Measurements from ENCODE around the gene SYNPO.

The SYNPO gene

GRCh38 chr5:150607991-150608390, 32.5 kb upstream of the SYNPO start:
- H3K4me2 ChIP-seq, result no peak overlapping the region
- H3K27ac ChIP-seq, result no peak overlapping the region
- no peaks in the 10 kb centered on the region for H3K27me3 ChIP-seq (ENCODE audit: insufficient read depth, low read depth)
- TF ChIP-seq CTCF (conservative IDR thresholded peaks at IDR 0.05; ENCODE audit: low read depth, low read length), result no peak
- H2AFZ ChIP-seq (ENCODE audit: low read depth), result no peak overlapping the region
- peaks cover 16% of the 10 kb centered on the region for H3K4me1 ChIP-seq (ENCODE audit: low read depth, poor library complexity, severe bottlenecking)
- no peaks in the 10 kb centered on the region for H3K36me3 ChIP-seq (ENCODE audit: insufficient read depth)
- no peak overlapping the region for H3K9ac ChIP-seq
- H4K20me1 ChIP-seq (ENCODE audit: insufficient read depth), result no peaks in the 10 kb centered on the region
- H3K4me3 ChIP-seq (IDR thresholded peaks at IDR 0.05; ENCODE audit: insufficient read depth, low read depth, low read length), result no peak overlapping the region
- H3K79me2 ChIP-seq (ENCODE audit: insufficient read depth, low read depth), result no peaks in the 10 kb centered on the region

DNA sequence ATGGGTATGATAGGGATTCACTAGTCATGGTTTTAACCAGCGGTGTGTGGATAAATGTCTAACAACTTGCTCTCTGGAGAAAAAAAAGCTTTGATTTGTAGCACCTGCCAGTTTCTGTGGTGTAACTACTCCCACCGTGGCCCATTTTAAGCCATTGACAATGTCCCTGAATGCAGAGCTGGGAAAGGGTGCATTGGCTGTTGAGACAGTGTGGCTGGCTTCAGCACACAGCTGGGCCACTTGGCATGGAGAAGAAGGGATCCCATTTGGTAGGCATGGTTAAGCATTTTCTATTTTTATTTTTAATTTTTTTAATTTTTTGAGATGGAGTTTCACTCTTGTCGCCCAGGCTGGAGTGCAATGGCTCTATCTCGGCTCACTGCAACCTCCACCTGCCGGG, 31.5 kb upstream of the SYNPO start:
- H3K79me2 ChIP-seq (ENCODE audit: insufficient read depth, low read depth), result no peaks in the 10 kb centered on the region
- no peak overlapping the region for H3K4me3 ChIP-seq (IDR thresholded peaks at IDR 0.05; ENCODE audit: insufficient read depth, low read depth, low read length)
- no peak overlapping the region for H2AFZ ChIP-seq (ENCODE audit: low read depth)
- H3K27ac ChIP-seq, result 0 out of 2 replicates have a peak overlapping the region, but pooled peaks have one; percentile 11
- H3K36me3 ChIP-seq (ENCODE audit: insufficient read depth), result no peaks in the 10 kb centered on the region
- no peak overlapping the region for H3K9ac ChIP-seq
- no peaks in the 10 kb centered on the region for H3K27me3 ChIP-seq (ENCODE audit: insufficient read depth, low read depth)
- H3K4me2 ChIP-seq, result no peak overlapping the region
- H4K20me1 ChIP-seq (ENCODE audit: insufficient read depth), result no peaks in the 10 kb centered on the region
- no peak for TF ChIP-seq CTCF (conservative IDR thresholded peaks at IDR 0.05; ENCODE audit: low read depth, low read length)
- H3K4me1 ChIP-seq (ENCODE audit: low read depth, poor library complexity, severe bottlenecking), result peaks cover 16% of the 10 kb centered on the region

DNA sequence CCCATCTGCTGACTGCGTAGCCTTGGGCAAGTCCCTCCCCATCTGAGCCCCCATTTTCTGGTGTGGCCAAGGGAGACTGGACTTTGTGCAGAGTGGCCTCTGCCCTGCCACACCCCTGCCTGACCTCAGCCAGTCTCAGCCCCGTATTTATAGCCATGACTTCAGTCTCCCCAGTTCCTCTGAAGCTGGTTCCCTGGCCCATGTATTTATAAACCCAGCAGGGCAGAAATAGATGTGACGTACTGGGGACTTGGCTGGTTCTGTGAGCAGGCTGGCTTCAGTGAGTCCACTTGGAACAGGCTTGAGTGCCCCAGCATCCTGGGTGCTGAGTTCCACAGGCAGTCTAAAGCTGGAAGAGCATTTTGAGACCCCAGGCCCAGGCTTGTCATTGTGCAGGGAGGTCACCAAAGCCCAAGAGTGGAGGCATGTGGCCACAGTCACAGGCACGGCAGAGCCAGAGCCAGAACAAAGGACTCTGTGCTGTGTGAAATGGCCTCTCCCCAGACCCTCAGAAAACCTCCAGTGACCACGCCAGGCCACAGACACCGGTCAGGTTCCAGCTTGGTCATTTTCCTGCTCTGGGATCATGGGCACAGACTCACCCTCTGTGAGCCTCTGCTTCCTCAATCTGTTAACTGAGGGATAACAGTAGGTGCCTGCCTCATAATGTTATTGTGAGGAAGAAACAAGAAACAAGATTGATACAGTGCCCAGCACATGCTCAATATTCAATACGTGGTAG, 30.4 kb upstream of the SYNPO start:
- Histone ChIP-seq H3K36me3 (ENCODE audit: insufficient read depth) (no peaks in the 10 kb centered on the region), H3K9ac (no peak overlapping the region), H3K4me3 (IDR thresholded peaks at IDR 0.05; ENCODE audit: insufficient read depth, low read depth, low read length) (no peak overlapping the region), H2AFZ (ENCODE audit: low read depth) (no peak overlapping the region), H3K4me2 (no peak overlapping the region), H3K4me1 (ENCODE audit: low read depth, poor library complexity, severe bottlenecking) (peaks cover 16% of the 10 kb centered on the region), H4K20me1 (ENCODE audit: insufficient read depth) (no peaks in the 10 kb centered on the region), H3K79me2 (ENCODE audit: insufficient read depth, low read depth) (no peaks in the 10 kb centered on the region), H3K27ac (no peak overlapping the region), H3K27me3 (ENCODE audit: insufficient read depth, low read depth) (no peaks in the 10 kb centered on the region)
- no peak for TF ChIP-seq CTCF (conservative IDR thresholded peaks at IDR 0.05; ENCODE audit: low read depth, low read length)

- Histone ChIP-seq H3K27ac (no peak overlapping the region), H3K36me3 (ENCODE audit: insufficient read depth) (no peaks in the 10 kb centered on the region), H3K9ac (no peak overlapping the region), H2AFZ (ENCODE audit: low read depth) (no peak overlapping the region), H4K20me1 (ENCODE audit: insufficient read depth) (no peaks in the 10 kb centered on the region), H3K79me2 (ENCODE audit: insufficient read depth, low read depth) (no peaks in the 10 kb centered on the region), H3K4me1 (ENCODE audit: low read depth, poor library complexity, severe bottlenecking) (peaks cover 16% of the 10 kb centered on the region), H3K27me3 (ENCODE audit: insufficient read depth, low read depth) (no peaks in the 10 kb centered on the region), H3K4me2 (no peak overlapping the region), H3K4me3 (IDR thresholded peaks at IDR 0.05; ENCODE audit: insufficient read depth, low read depth, low read length) (no peak overlapping the region)
- TF ChIP-seq CTCF (conservative IDR thresholded peaks at IDR 0.05; ENCODE audit: low read depth, low read length), result no peak
Measured at GRCh38 chr5:150611026-150611425, 29.4 kb upstream of the SYNPO start.

Data from KMS-11 (cell line).